K562 (cell line): ENCODE data around the gene BGN. TPM values are rescaled to one million over a fixed set of nuclear protein-coding genes. Genes with fewer than 3 reads are reported as not detected.

Experiments
- ARHGAP35 ChIP-seq: fragments of 450-650 bp; IDR thresholded peaks from 2 replicates; pipeline ENCODE4 v1.6.1; 2018; ENCODE audit not compliant: partially characterized antibody
- BRF1 ChIP-seq: IDR thresholded peaks from 3 replicates; pipeline ENCODE4 v1.6.1; 2011; ENCODE audit warnings: borderline replicate concordance, mild to moderate bottlenecking; ENCODE audit not compliant: insufficient read length; ENCODE audit errors: extremely low read depth
- CBFA2T3 ChIP-seq: fragments of 450-650 bp; IDR thresholded peaks from 2 replicates; pipeline ENCODE4 v1.6.1; 2017
- DDX20 ChIP-seq: fragments of 450-650 bp; IDR thresholded peaks from 2 replicates; pipeline ENCODE4 v1.6.1; 2016; ENCODE audit warnings: missing genetic modification characterization, low read depth, mild to moderate bottlenecking, missing compliant biosample characterization, moderate library complexity
- E2F8 ChIP-seq: fragments of 450-650 bp; IDR thresholded peaks from 2 replicates; pipeline ENCODE4 v1.7.1; 2018; ENCODE audit warnings: mild to moderate bottlenecking, low read depth; ENCODE audit not compliant: partially characterized antibody
- ESRRA ChIP-seq: fragments of 450-650 bp; IDR thresholded peaks from 2 replicates; pipeline ENCODE4 v1.6.1; 2014; ENCODE audit warnings: low read depth, mild to moderate bottlenecking, moderate library complexity, borderline replicate concordance
- GABPA ChIP-seq: fragments of 200-800 bp; sonication (Bioruptor generic); conservative IDR thresholded peaks from 2 replicates; pipeline ENCODE4 v1.6.1; 2016; ENCODE audit warnings: low read depth, missing genetic modification characterization, missing compliant biosample characterization
- HBP1 ChIP-seq: fragments of 450-650 bp; formaldehyde crosslinking; IDR thresholded peaks from 2 replicates; pipeline ENCODE4 v1.4.0; 2022; ENCODE audit warnings: missing genetic modification characterization
- HDAC6 ChIP-seq: IDR thresholded peaks from 2 replicates; pipeline ENCODE4 v1.6.1; 2012; ENCODE audit warnings: low read depth, mild to moderate bottlenecking, control low read depth, inconsistent platforms, low read length, moderate library complexity
- IRF1 ChIP-seq: sonication (generic); formaldehyde crosslinking; IDR thresholded peaks from 2 replicates; pipeline ENCODE4 v1.8.0; 2022; ENCODE audit warnings: missing genetic modification reagents, mild to moderate bottlenecking, borderline replicate concordance
- IRF2 ChIP-seq: sonication (generic); formaldehyde crosslinking; IDR thresholded peaks from 2 replicates; pipeline ENCODE4 v1.8.1; 2022; ENCODE audit warnings: mild to moderate bottlenecking, missing genetic modification reagents
- MAFK ChIP-seq: IDR thresholded peaks from 2 replicates; pipeline ENCODE4 v1.6.1; 2011; ENCODE audit warnings: low read length, improper control_type of control experiment
- MLLT1 ChIP-seq, 2 experiments: fragments of 450-650 bp; IDR thresholded peaks; 2 replicates each; pipeline ENCODE4 v1.6.1; 2016
- MTA1 ChIP-seq: fragments of 450-650 bp; IDR thresholded peaks from 2 replicates; pipeline ENCODE4 v1.6.1; 2017; ENCODE audit warnings: borderline replicate concordance
- NBN ChIP-seq: fragments of 450-650 bp; IDR thresholded peaks from 2 replicates; pipeline ENCODE4 v1.6.1; 2016; ENCODE audit warnings: low read depth, mild to moderate bottlenecking
- RHOXF2B ChIP-seq: fragments of 250-450 bp; sonication (Bioruptor Pico); conservative IDR thresholded peaks from 2 replicates; pipeline ENCODE4 v1.5.1; 2021
- SIN3B ChIP-seq: fragments of 450-650 bp; IDR thresholded peaks from 2 replicates; pipeline ENCODE4 v1.6.1; 2017; ENCODE audit warnings: low read depth, mild to moderate bottlenecking, moderate library complexity
- SP1 ChIP-seq: sonication (generic); formaldehyde crosslinking; IDR thresholded peaks from 2 replicates; pipeline ENCODE4 v1.8.1; 2022; ENCODE audit warnings: mild to moderate bottlenecking, missing genetic modification reagents
- TBL1XR1 ChIP-seq, 2 experiments: IDR thresholded peaks; 2 replicates each; pipeline ENCODE4 v1.6.1; 2012; ENCODE audit warnings: improper control_type of control experiment in 2 of 2, low read length in 2 of 2, mild to moderate bottlenecking in 1 of 2
- ZEB2 ChIP-seq: fragments of 450-650 bp; IDR thresholded peaks from 2 replicates; pipeline ENCODE4 v1.6.1; 2016
- polyA plus RNA-seq, 8 experiments: library from polyadenylated mRNA; depleted of rRNA in 4 of 8; stranded (reverse) in 5 of 8; unstranded in 3 of 8; fragments of >200 nt; fragmentation: Nextera tagmentation in 2 of 8; fragmentation: Illumina TruSeq in 1 of 8; extraction: Ambion mirVana in 2 of 8; extraction: Trizol in 1 of 8; gene quantifications; 2 replicates each; pipeline versions ENCODE4 v1.2.1 to v1.2.3, GENCODE V29; 2011 to 2014; ENCODE audit warnings: inconsistent platforms in 1 of 8, missing spikeins in 1 of 8
- total RNA-seq, 7 experiments: library from RNA; depleted of rRNA in 6 of 7; stranded (reverse); fragments of >200 nt in 6 of 7; fragmentation: Illumina TruSeq in 2 of 7; extraction: Trizol in 2 of 7; gene quantifications; 2 replicates each; pipeline versions ENCODE4 v1.2.1 to v1.2.3, GENCODE V29; 2011 to 2021; ENCODE audit warnings: low replicate concordance in 1 of 7

Gene BGN
- total and polyA plus RNA-seq, 9 of the 15 experiments (the other 6 are each of a cell fraction or from before 2014, with no cell fraction given) = 0.11 TPM; not detected in 8

GRCh38 chrX:153470411-153471363 lies 24.1 kb upstream of the BGN start, which contains the start of gene HAUS7 (continued):
- TF ChIP-seq NBN = 0 out of 2 replicates have a peak, but pooled peaks have one; percentile 62
- TF ChIP-seq IRF2 (CRISPR knock-in tag) = no peak
- TF ChIP-seq ARHGAP35 = no peak
- TF ChIP-seq TBL1XR1 (IDR thresholded peaks at IDR 0.05; ENCODE audit: low read length in 2 of 2) = no peak
- TF ChIP-seq HDAC6 = no peak
- TF ChIP-seq DDX20 (tag) = no peak
- no peak for TF ChIP-seq E2F8
- TF ChIP-seq MTA1 = peak; percentile 96
- no peak for TF ChIP-seq CBFA2T3
- no peak for TF ChIP-seq HBP1 (CRISPR knock-in tag)
- TF ChIP-seq RHOXF2B = no peak
- TF ChIP-seq MAFK = no peak
- no peak for TF ChIP-seq IRF1 (CRISPR knock-in tag)
- peak; percentile 63; the same call in 1 of the 2 replicates for TF ChIP-seq GABPA (tag)
- TF ChIP-seq ZEB2 = no peak
- TF ChIP-seq MLLT1 (IDR thresholded peaks at IDR 0.05) = peak in 1 of 2 experiments; percentile 87; a peak in 2 of 4 replicates
- no peak; the same call in 1 of the 2 replicates for TF ChIP-seq SP1 (CRISPR knock-in tag)
- TF ChIP-seq SIN3B = peak; percentile 45; the same call in 1 of the 2 replicates
- TF ChIP-seq BRF1 = no peak
- peak; percentile 30; the same call in 1 of the 2 replicates for TF ChIP-seq ESRRA
